GM12878 (cell line): ENCODE measurements around the gene TMEM163. TPM values are rescaled to one million over a fixed set of nuclear protein-coding genes. Genes with fewer than 3 reads are reported as not detected.

ENCODE experiments used
- ATAC-seq: fragments of 200-7000 bp; cut with Tn5 transposase; 3 replicates; pipeline ENCODE4 v1.9.1; 2020; ENCODE audit warnings: mild to moderate bottlenecking, moderate library complexity
- BruUV-seq: library from RNA; stranded (reverse); fragments of 400-500 nt; replicated peaks from 2 replicates; lab custom pipeline; 2021; lab: Mats Ljungman, UMichigan
- CTCF ChIA-PET: fragments of 300-600 bp; sonication (Branson Sonifier 250); formaldehyde crosslinking; extraction: SDS; loops from one replicate; lab custom pipeline; 2021; ENCODE audit warnings: inconsistent platforms; lab: Yijun Ruan, JAX
- POLR2A ChIA-PET: fragments of 350-600 bp; formaldehyde crosslinking; extraction: SDS; loops from one replicate; lab custom pipeline; 2021; ENCODE audit warnings: inconsistent platforms; lab: Charles Lee
- RAD21 ChIA-PET: fragments of 300-600 bp; sonication (Branson Sonifier 250); formaldehyde crosslinking; loops from one replicate; lab custom pipeline; 2023; ENCODE audit warnings: antibody characterized with exemption; ENCODE audit not compliant: unreplicated experiment; lab: Charles Lee
- SMC1A ChIA-PET: fragments of 300-600 bp; sonication (Branson Sonifier 250); formaldehyde crosslinking; loops from one replicate; lab custom pipeline; 2023; ENCODE audit not compliant: unreplicated experiment, uncharacterized antibody; lab: Charles Lee
- DNase-seq: peaks from one replicate; pipeline ENCODE4 v3.0.0-alpha.2; 2011; ENCODE audit warnings: low read depth, low spot score
- FAIRE-seq: peaks from 3 replicates; lab custom pipeline; 2011; peaks lifted over from hg19 to GRCh38; lab: Jason Lieb, UNC
- H2AFZ ChIP-seq: 2 replicates; pipeline ENCODE4 v1.6.0; 2011; ENCODE audit warnings: low read depth, low read length, control low read depth; ENCODE audit not compliant: control insufficient read depth
- H3K27ac ChIP-seq: 2 replicates; pipeline ENCODE4 v1.5.1; 2011; ENCODE audit warnings: control low read depth; ENCODE audit not compliant: control insufficient read depth, insufficient read depth
- H3K27me3 ChIP-seq, 2 experiments: replicated peaks in 1 of 2; 2 replicates each; pipeline versions ENCODE4 v1.6.0 to v1.6.1; 2011; ENCODE audit warnings: low read length in 1 of 2; ENCODE audit not compliant: control insufficient read depth in 2 of 2, insufficient read depth in 2 of 2
- H3K36me3 ChIP-seq, 2 experiments: 2 replicates each; pipeline ENCODE4 v1.5.1; 2011; ENCODE audit warnings: low read length in 1 of 2; ENCODE audit not compliant: control insufficient read depth in 2 of 2, insufficient read depth in 2 of 2
- H3K4me1 ChIP-seq: 2 replicates; pipeline ENCODE4 v1.6.1; 2011; ENCODE audit warnings: mild to moderate bottlenecking, low read length, moderate library complexity, mixed read lengths; ENCODE audit not compliant: control insufficient read depth, insufficient read depth
- H3K4me2 ChIP-seq: 2 replicates; pipeline ENCODE4 v1.6.0; 2011; ENCODE audit warnings: control low read depth; ENCODE audit not compliant: control insufficient read depth, insufficient read depth
- H3K4me3 ChIP-seq: fragments of 200-600 bp; sonication (generic); 2 replicates; pipeline ENCODE4 v1.5.1; 2016
- H3K79me2 ChIP-seq: 2 replicates; pipeline ENCODE4 v1.6.0; 2011; ENCODE audit warnings: low read length; ENCODE audit not compliant: control insufficient read depth, insufficient read depth
- H3K9ac ChIP-seq: 2 replicates; pipeline ENCODE4 v1.8.0; 2011; ENCODE audit warnings: low read length, control low read depth, mixed read lengths; ENCODE audit not compliant: control insufficient read depth, insufficient read depth
- H3K9me3 ChIP-seq: replicated peaks from 3 replicates; pipeline ENCODE4 v1.5.1; 2011; ENCODE audit warnings: mild to moderate bottlenecking, low read length; ENCODE audit not compliant: control insufficient read depth, insufficient read depth
- H4K20me1 ChIP-seq: 2 replicates; pipeline ENCODE4 v1.6.0; 2011; ENCODE audit not compliant: control insufficient read depth, insufficient read depth
- ATF2 ChIP-seq: IDR thresholded peaks from 2 replicates; pipeline ENCODE4 v1.6.1; 2012; ENCODE audit warnings: low read length, inconsistent platforms
- EP300 ChIP-seq, 2 experiments: fragments of 150-350 bp in 1 of 2; IDR thresholded peaks; 2 replicates each; pipeline ENCODE4 v1.6.1; 2011 to 2012; ENCODE audit warnings: low read depth in 2 of 2, low read length in 2 of 2, borderline replicate concordance in 1 of 2, improper control_type of control experiment in 1 of 2, inconsistent platforms in 1 of 2; ENCODE audit not compliant: control insufficient read depth in 1 of 2
- HDGF ChIP-seq: fragments of 450-650 bp; IDR thresholded peaks from 2 replicates; pipeline ENCODE4 v1.6.1; 2016; ENCODE audit warnings: antibody characterized with exemption
- IKZF2 ChIP-seq, 2 experiments: fragments of 450-650 bp; IDR thresholded peaks; 2 replicates each; pipeline ENCODE4 v1.6.1; 2017; ENCODE audit warnings: mild to moderate bottlenecking in 2 of 2, moderate library complexity in 2 of 2
- POLR2A ChIP-seq: IDR thresholded peaks from 2 replicates; pipeline ENCODE4 v1.6.1; 2011; ENCODE audit warnings: low read depth, mild to moderate bottlenecking, low read length
- RUNX3 ChIP-seq: IDR thresholded peaks from 2 replicates; pipeline ENCODE4 v1.6.1; 2012; ENCODE audit warnings: low read length, inconsistent platforms
- SPI1 ChIP-seq: IDR thresholded peaks from 2 replicates; pipeline ENCODE4 v1.6.1; 2011; ENCODE audit warnings: low read depth, mild to moderate bottlenecking, low read length, moderate library complexity, borderline replicate concordance; ENCODE audit not compliant: insufficient read depth
- ZNF24 ChIP-seq: fragments of 450-650 bp; IDR thresholded peaks from 2 replicates; pipeline ENCODE4 v1.6.1; 2017; ENCODE audit warnings: antibody characterized with exemption, mild to moderate bottlenecking
- WGBS: methylation state at CpG from one replicate; pipeline ENCODE4 v1.1.6; 2016; ENCODE audit warnings: low lambda C conversion rate; ENCODE audit not compliant: insufficient replicate concordance, insufficient coverage; ENCODE audit errors: missing lambda C conversion rate; 5-methylcytosine and 5-hydroxymethylcytosine counted together
- in situ Hi-C: fragments of 300-500 bp; cut with MboI; formaldehyde crosslinking; loops from 9 replicates; pipeline ENCODE4 v1.14.3; 2018; ENCODE audit warnings: mixed read lengths
- intact Hi-C: fragments of 100-400 bp; cut with micrococcal nuclease; formaldehyde crosslinking; loops from one replicate; pipeline ENCODE4 v1.14.2; 2022; ENCODE audit not compliant: unreplicated experiment
- polyA plus RNA-seq, 11 experiments: library from polyadenylated mRNA; depleted of rRNA in 4 of 11; unstranded in 6 of 11; stranded (reverse) in 5 of 11; fragments of >200 nt; fragmentation: Nextera tagmentation in 4 of 11; fragmentation: Illumina TruSeq in 1 of 11; extraction: Ambion mirVana in 4 of 11; extraction: Trizol in 1 of 11; gene quantifications; 1 replicate in 1 of 11; 2 replicates in 10 of 11; pipeline versions ENCODE4 v1.2.1 to v1.2.3, GENCODE V29; 2011 to 2016; ENCODE audit warnings: inconsistent platforms in 2 of 11, missing spikeins in 2 of 11, low read depth in 1 of 11
- total RNA-seq, 4 experiments: library from RNA; depleted of rRNA in 3 of 4; stranded (reverse); fragments of >200 nt in 3 of 4; fragmentation: Illumina TruSeq in 1 of 4; extraction: Trizol in 1 of 4; gene quantifications; 2 replicates each; pipeline versions ENCODE4 v1.2.1 to v1.2.3, GENCODE V29; 2013 to 2021

The TMEM163 gene
- total and polyA plus RNA-seq, 10 of the 15 experiments (the other 5 are each of a cell fraction or from before 2014, with no cell fraction given) = 0.05 to 0.11 (median 0.07) TPM; not detected in 4

- ChIA-PET POLR2A (no interaction called here), SMC1A (no interaction called here), RAD21 (no interaction called here), CTCF (no interaction called here)
- ATAC-seq (peak; percentile 82), FAIRE-seq (peak; percentile 84), DNase-seq (peak; percentile 45)
- Histone ChIP-seq H3K36me3 (no peaks in the 10 kb centered on the region), H3K27ac (peak overlapping the region; percentile 88), H3K9ac (peak overlapping the region; percentile 16; the same call in 1 of the 2 replicates), H3K79me2 (no peaks in the 10 kb centered on the region), H3K4me1 (peaks cover 21% of the 10 kb centered on the region), H3K9me3 (peaks cover 6% of the 10 kb centered on the region), H2AFZ (no peak overlapping the region), H4K20me1 (no peaks in the 10 kb centered on the region), H3K4me3 (no peak overlapping the region), H3K27me3 (no peaks in the 10 kb centered on the region), H3K4me2 (peak overlapping the region; percentile 63; the same call in 1 of the 2 replicates)
- in situ Hi-C loops = no loop called here
- TF ChIP-seq EP300 (IDR thresholded peaks at IDR 0.05; ENCODE audit: borderline replicate concordance in 1 of 2, control insufficient read depth in 1 of 2, low read depth in 2 of 2, low read length in 2 of 2) = peak in 1 of 2 experiments; percentile 18; a peak in 1 of 4 replicates
- TF ChIP-seq ATF2 = 0 out of 2 replicates have a peak, but pooled peaks have one; percentile 19
- TF ChIP-seq HDGF = no peak
- TF ChIP-seq RUNX3 = peak; percentile 25; the same call in 1 of the 2 replicates
- TF ChIP-seq IKZF2 (IDR thresholded peaks at IDR 0.05) = no peak
- TF ChIP-seq SPI1 = peak; percentile 28; the same call in 1 of the 2 replicates
- 0 out of 2 replicates have a peak, but pooled peaks have one; percentile 12 for TF ChIP-seq ZNF24
- TF ChIP-seq POLR2A = no peak
- WGBS = 7% methylated on average over 3 of the region's 3 CpGs
- intact Hi-C loops = loop anchor here (5.0 kb wide), 1 partner anchor 114 kb away; no protein-coding TSS in a partner anchor
- BruUV-seq = no TSS peak
Observed at GRCh38 chr2:134623046-134623445, 95.8 kb downstream of the TMEM163 start.
